Mesenchymal stem cell (in vitro differentiated cells and primary cell): ENCODE data around the gene CEP104.

Source experiments
- DNase-seq: peaks from one replicate; pipeline ENCODE4 v3.0.0-alpha.2; 2013
- H2AFZ ChIP-seq: one replicate; pipeline ENCODE4 v1.6.1; 2013; ENCODE audit warnings: low read depth, mild to moderate bottlenecking, control low read depth, inconsistent platforms, low read length, moderate library complexity
- H2AK5ac ChIP-seq: 2 replicates; pipeline ENCODE4 v1.6.1; 2013; ENCODE audit warnings: low read length, moderate library complexity, mild to moderate bottlenecking, inconsistent platforms; ENCODE audit not compliant: severe bottlenecking
- H2BK120ac ChIP-seq: one replicate; pipeline ENCODE4 v1.6.1; 2013; ENCODE audit warnings: low read depth, mild to moderate bottlenecking, inconsistent platforms, low read length, moderate library complexity
- H2BK12ac ChIP-seq, 2 experiments: one replicate each; pipeline ENCODE4 v1.6.1; 2013; ENCODE audit warnings: inconsistent platforms in 2 of 2, low read length in 2 of 2, mild to moderate bottlenecking in 2 of 2, moderate library complexity in 2 of 2, control low read depth in 1 of 2
- H2BK15ac ChIP-seq: one replicate; pipeline ENCODE4 v1.6.1; 2013; ENCODE audit warnings: mild to moderate bottlenecking, low read depth, inconsistent platforms; ENCODE audit not compliant: poor library complexity, severe bottlenecking
- H2BK5ac ChIP-seq: 2 replicates; pipeline ENCODE4 v1.6.1; 2013; ENCODE audit warnings: low read depth, mild to moderate bottlenecking, low read length, control low read depth, inconsistent platforms; ENCODE audit not compliant: poor library complexity, severe bottlenecking
- H3K14ac ChIP-seq, 2 experiments: one replicate each; pipeline ENCODE4 v1.6.1; 2013; ENCODE audit warnings: inconsistent platforms in 2 of 2, low read length in 2 of 2, control low read depth in 1 of 2, mild to moderate bottlenecking in 1 of 2, moderate library complexity in 1 of 2
- H3K18ac ChIP-seq, 2 experiments: one replicate each; pipeline ENCODE4 v1.6.1; 2013; ENCODE audit warnings: inconsistent platforms in 2 of 2, low read length in 2 of 2, control low read depth in 1 of 2, low read depth in 1 of 2, mild to moderate bottlenecking in 1 of 2
- H3K23ac ChIP-seq, 2 experiments: one replicate each; pipeline ENCODE4 v1.6.1; 2013; ENCODE audit warnings: inconsistent platforms in 2 of 2, low read length in 2 of 2, mild to moderate bottlenecking in 2 of 2, moderate library complexity in 2 of 2, control low read depth in 1 of 2
- H3K27ac ChIP-seq: 2 replicates; pipeline ENCODE4 v1.5.1; 2013; ENCODE audit warnings: mild to moderate bottlenecking, moderate library complexity, low read length, control low read depth, inconsistent platforms; ENCODE audit not compliant: poor library complexity, severe bottlenecking
- H3K27me3 ChIP-seq, 2 experiments: 2 replicates each; pipeline versions ENCODE4 v1.6.1 to v1.7.0; 2013; ENCODE audit warnings: low read length in 2 of 2, mild to moderate bottlenecking in 2 of 2, moderate library complexity in 2 of 2, control low read depth in 1 of 2, inconsistent platforms in 1 of 2; ENCODE audit not compliant: control insufficient read depth in 1 of 2, insufficient read depth in 1 of 2
- H3K36me3 ChIP-seq, 2 experiments: 2 replicates each; pipeline versions ENCODE4 v1.6.1 to v1.7.0; 2013; ENCODE audit warnings: low read length in 2 of 2, control low read depth in 1 of 2, inconsistent platforms in 1 of 2, low read depth in 1 of 2, mild to moderate bottlenecking in 1 of 2; ENCODE audit not compliant: insufficient read depth in 2 of 2, control insufficient read depth in 1 of 2
- H3K4ac ChIP-seq, 2 experiments: one replicate each; pipeline ENCODE4 v1.6.1; 2013; ENCODE audit warnings: inconsistent platforms in 2 of 2, low read length in 2 of 2, mild to moderate bottlenecking in 2 of 2, moderate library complexity in 2 of 2, control low read depth in 1 of 2, low read depth in 1 of 2
- H3K4me1 ChIP-seq: 2 replicates; pipeline ENCODE4 v1.6.1; 2013; ENCODE audit warnings: low read depth, low read length, control low read depth; ENCODE audit not compliant: control insufficient read depth, insufficient read depth
- H3K4me2 ChIP-seq: 2 replicates; pipeline ENCODE4 v1.6.1; 2013; ENCODE audit warnings: low read length, mild to moderate bottlenecking, inconsistent platforms; ENCODE audit not compliant: poor library complexity, severe bottlenecking
- H3K4me3 ChIP-seq, 2 experiments: 2 replicates each; pipeline versions ENCODE4 v1.5.1 to v1.7.0; 2013; ENCODE audit warnings: low read length in 2 of 2, mild to moderate bottlenecking in 2 of 2, control low read depth in 1 of 2, low read depth in 1 of 2; ENCODE audit not compliant: insufficient read depth in 1 of 2
- H3K79me1 ChIP-seq: replicated peaks from 2 replicates; pipeline ENCODE4 v1.6.1; 2013; ENCODE audit warnings: mild to moderate bottlenecking, control low read depth, low read length, inconsistent platforms; ENCODE audit not compliant: poor library complexity, severe bottlenecking
- H3K9ac ChIP-seq: 2 replicates; pipeline ENCODE4 v1.7.0; 2013; ENCODE audit warnings: mild to moderate bottlenecking, low read length, moderate library complexity
- H3K9me3 ChIP-seq: 2 replicates; pipeline ENCODE4 v1.7.0; 2013; ENCODE audit warnings: mild to moderate bottlenecking, low read length; ENCODE audit not compliant: control insufficient read depth
- H4K8ac ChIP-seq: one replicate; pipeline ENCODE4 v1.6.1; 2013; ENCODE audit warnings: inconsistent platforms, mild to moderate bottlenecking, low read length, moderate library complexity
- H4K91ac ChIP-seq: one replicate; pipeline ENCODE4 v1.6.1; 2013; ENCODE audit warnings: mild to moderate bottlenecking, low read length, inconsistent platforms
- WGBS: methylation state at CpG from one replicate; pipeline ENCODE4 v1.1.7; 2013; ENCODE audit warnings: mixed read lengths; 5-methylcytosine and 5-hydroxymethylcytosine counted together

The CEP104 gene

DNA sequence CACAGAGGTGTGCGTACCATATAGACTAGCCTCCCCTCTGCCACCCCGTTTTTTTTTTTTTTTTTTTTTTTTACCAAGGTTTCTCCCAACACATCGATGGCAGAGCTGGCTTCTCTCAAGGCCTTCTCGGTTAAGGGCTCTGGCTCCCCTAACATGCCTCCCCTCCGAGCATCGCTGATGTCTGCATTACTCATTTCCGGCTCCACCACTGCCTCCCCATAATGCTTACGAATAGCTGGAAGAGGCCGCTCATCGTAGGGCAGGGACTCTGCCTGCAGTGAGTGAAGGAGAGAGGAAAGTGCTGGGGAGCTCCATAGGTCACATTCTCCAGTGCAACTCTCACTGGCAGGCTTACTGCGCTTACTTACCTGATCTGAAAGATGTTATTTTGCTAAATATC, 20.6 kb downstream of the CEP104 start:
- no peaks in the 10 kb centered on the region for H3K4me1 ChIP-seq
- 91% methylated on average over 10 of the region's 11 CpGs for WGBS
- H3K9ac ChIP-seq, result no peak overlapping the region
- H3K27ac ChIP-seq, result no peak overlapping the region
- no peak overlapping the region for H3K18ac ChIP-seq
- H3K27me3 ChIP-seq, result no peaks in the 10 kb centered on the region
- no peak overlapping the region for H3K14ac ChIP-seq
- H2BK12ac ChIP-seq, result no peak overlapping the region
- H3K4ac ChIP-seq, result no peak overlapping the region
- no peak overlapping the region for H2BK120ac ChIP-seq
- no peak overlapping the region for H4K8ac ChIP-seq
- no peak overlapping the region for H2AK5ac ChIP-seq
- no peak overlapping the region for H2BK5ac ChIP-seq
- H3K23ac ChIP-seq, result no peak overlapping the region
- no peak overlapping the region for H3K4me3 ChIP-seq
- no peaks in the 10 kb centered on the region for H3K79me1 ChIP-seq
- H3K4me2 ChIP-seq, result no peak overlapping the region
- H3K9me3 ChIP-seq, result peaks cover 26% of the 10 kb centered on the region
- no peak for DNase-seq
- H2BK15ac ChIP-seq, result no peak overlapping the region
- peaks cover 60 to 82% of the 10 kb centered on the region in 2 experiments for H3K36me3 ChIP-seq
- no peak overlapping the region for H2AFZ ChIP-seq
- H4K91ac ChIP-seq, result no peak overlapping the region

DNA sequence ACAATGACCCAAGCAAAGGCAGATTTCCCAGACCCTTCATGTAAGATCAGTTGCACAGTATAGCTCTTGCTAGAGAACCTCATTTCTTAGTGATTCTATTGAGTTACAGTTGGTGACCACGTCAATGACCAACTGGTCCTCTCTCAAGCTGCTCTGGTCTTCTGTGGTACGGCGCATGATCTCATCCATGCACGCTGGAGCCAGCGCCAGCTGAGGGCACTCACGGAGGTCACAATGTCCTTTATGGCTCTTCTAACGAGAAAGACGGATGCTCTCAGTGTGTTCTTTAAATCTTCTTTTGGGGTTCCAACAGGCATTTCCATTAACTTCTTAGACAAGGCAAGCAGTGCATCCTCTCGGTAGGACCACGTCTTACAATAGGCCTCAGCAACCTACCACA, 22.3 kb downstream of the CEP104 start:
- WGBS, result 95% methylated on average over 10 of the region's 10 CpGs
- Histone ChIP-seq H3K4ac (no peak overlapping the region), H2BK12ac (no peak overlapping the region), H4K8ac (no peak overlapping the region), H3K4me1 (no peaks in the 10 kb centered on the region), H3K4me3 (no peak overlapping the region), H3K23ac (no peak overlapping the region), H2AFZ (no peak overlapping the region), H2BK120ac (no peak overlapping the region), H3K4me2 (no peak overlapping the region), H2BK15ac (no peak overlapping the region), H3K27ac (no peak overlapping the region), H4K91ac (no peak overlapping the region), H3K18ac (no peak overlapping the region), H2BK5ac (no peak overlapping the region), H3K27me3 (no peaks in the 10 kb centered on the region), H3K14ac (no peak overlapping the region), H3K36me3 (peaks cover 55 to 85% of the 10 kb centered on the region in 2 experiments), H3K9ac (no peak overlapping the region), H3K9me3 (peaks cover 26% of the 10 kb centered on the region), H2AK5ac (no peak overlapping the region), H3K79me1 (no peaks in the 10 kb centered on the region)
- DNase-seq, result no peak

DNA sequence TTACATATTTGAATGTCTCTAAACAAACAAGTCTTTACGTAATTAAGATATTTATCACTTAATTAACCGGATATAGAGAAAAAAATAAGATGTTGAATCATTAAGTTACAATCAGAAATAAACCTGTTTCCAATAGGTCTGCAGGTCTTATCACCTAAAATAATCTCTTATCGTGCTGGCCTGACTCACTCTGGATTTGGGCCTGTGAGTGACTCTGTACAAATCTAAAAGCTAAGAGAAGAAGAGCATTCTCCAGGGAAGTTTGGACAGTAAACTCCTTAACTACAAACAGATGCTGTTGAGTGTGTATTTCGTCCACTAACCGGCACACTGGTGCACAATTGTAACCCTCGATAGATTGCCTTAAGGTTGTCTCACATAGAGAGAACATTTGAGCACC, 25.3 kb downstream of the CEP104 start:
- H3K36me3 ChIP-seq, result peaks cover 50 to 85% of the 10 kb centered on the region in 2 experiments
- H3K14ac ChIP-seq, result no peak overlapping the region
- H3K23ac ChIP-seq, result no peak overlapping the region
- no peak overlapping the region for H2AFZ ChIP-seq
- no peak overlapping the region for H2BK15ac ChIP-seq
- no peak overlapping the region for H2AK5ac ChIP-seq
- no peak overlapping the region for H3K4me3 ChIP-seq
- H3K4me2 ChIP-seq, result no peak overlapping the region
- H3K4ac ChIP-seq, result no peak overlapping the region
- H3K4me1 ChIP-seq, result peaks cover 5% of the 10 kb centered on the region
- no peak overlapping the region for H4K8ac ChIP-seq
- 95% methylated on average over 4 of the region's 6 CpGs for WGBS
- no peaks in the 10 kb centered on the region for H3K27me3 ChIP-seq
- DNase-seq, result no peak
- H2BK5ac ChIP-seq, result no peak overlapping the region
- no peak overlapping the region for H2BK120ac ChIP-seq
- no peaks in the 10 kb centered on the region for H3K79me1 ChIP-seq
- H4K91ac ChIP-seq, result no peak overlapping the region
- no peak overlapping the region for H3K9ac ChIP-seq
- no peak overlapping the region for H3K27ac ChIP-seq
- H3K9me3 ChIP-seq, result peaks cover under 1% of the 10 kb centered on the region
- H3K18ac ChIP-seq, result no peak overlapping the region
- H2BK12ac ChIP-seq, result no peak overlapping the region

DNA sequence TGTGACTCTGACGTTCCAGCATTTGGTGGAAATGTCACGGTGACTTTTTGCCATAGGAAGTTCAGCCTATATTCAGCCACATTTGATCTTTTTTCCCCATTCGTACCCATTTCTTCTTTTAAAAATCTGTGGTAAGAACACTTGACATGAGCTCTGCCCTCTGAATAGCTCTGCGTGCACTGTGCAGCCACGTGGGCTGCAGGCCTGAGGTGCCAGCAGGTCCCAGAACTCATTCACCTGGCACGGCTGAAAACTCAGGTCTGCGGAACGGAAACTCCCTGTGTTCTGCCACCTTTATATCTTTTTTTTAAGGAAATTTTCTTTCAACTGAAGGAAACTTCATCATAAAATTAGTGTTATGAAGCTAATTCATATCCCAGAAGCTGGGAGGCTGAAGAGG, 28.6 kb downstream of the CEP104 start:
- Histone ChIP-seq H4K8ac (no peak overlapping the region), H3K14ac (no peak overlapping the region), H2BK12ac (no peak overlapping the region), H3K79me1 (no peaks in the 10 kb centered on the region), H3K9ac (no peak overlapping the region), H3K27ac (no peak overlapping the region), H3K36me3 (peaks cover 67 to 89% of the 10 kb centered on the region in 2 experiments), H3K9me3 (no peaks in the 10 kb centered on the region), H4K91ac (no peak overlapping the region), H3K4me3 (no peak overlapping the region), H3K23ac (no peak overlapping the region), H2AK5ac (no peak overlapping the region), H2BK15ac (no peak overlapping the region), H3K18ac (no peak overlapping the region), H3K27me3 (no peaks in the 10 kb centered on the region), H2AFZ (no peak overlapping the region), H3K4me1 (peaks cover 6% of the 10 kb centered on the region), H3K4me2 (no peak overlapping the region), H3K4ac (no peak overlapping the region), H2BK5ac (no peak overlapping the region), H2BK120ac (no peak overlapping the region)
- DNase-seq, result no peak
- 94% methylated on average over 5 of the region's 8 CpGs for WGBS
